HAP-1 (cell line): ENCODE measurements around the gene CNTN5.
"Not testable (repeated sequence)": the region's sequence is repeated elsewhere in the genome, so short reads cannot be mapped to it uniquely, and the experiment has no call there.

ENCODE experiments used
- DNase-seq, 2 experiments: peaks; one replicate each; pipeline ENCODE4 v3.0.0-alpha.2; 2016 to 2020; ENCODE audit warnings: low spot score in 2 of 2
- H3K27me3 ChIP-seq: fragments of 250-450 bp; sonication (Bioruptor Pico); 2 replicates; pipeline ENCODE4 v1.5.1; 2020; ENCODE audit warnings: low read depth, mild to moderate bottlenecking, moderate library complexity
- H3K36me3 ChIP-seq: fragments of 250-450 bp; sonication (Bioruptor Pico); replicated peaks from 2 replicates; pipeline ENCODE4 v1.5.1; 2020; ENCODE audit warnings: mild to moderate bottlenecking
- H3K4me1 ChIP-seq: fragments of 250-450 bp; sonication (Bioruptor Pico); 2 replicates; pipeline ENCODE4 v1.5.1; 2020; ENCODE audit warnings: mild to moderate bottlenecking
- H3K4me3 ChIP-seq: fragments of 250-450 bp; sonication (Bioruptor Pico); 2 replicates; pipeline ENCODE4 v1.5.1; 2020; ENCODE audit warnings: mild to moderate bottlenecking, moderate library complexity
- H3K9me3 ChIP-seq: fragments of 250-450 bp; sonication (Bioruptor Pico); 2 replicates; pipeline ENCODE4 v1.5.1; 2020; ENCODE audit warnings: mild to moderate bottlenecking, moderate library complexity
- in situ Hi-C: fragments of 300-500 bp; cut with MboI; formaldehyde crosslinking; loops from 3 replicates; pipeline ENCODE4 v1.14.3; 2020; ENCODE audit warnings: low sequenced_read_pairs, inconsistent platforms, mixed read lengths

Gene CNTN5

DNA sequence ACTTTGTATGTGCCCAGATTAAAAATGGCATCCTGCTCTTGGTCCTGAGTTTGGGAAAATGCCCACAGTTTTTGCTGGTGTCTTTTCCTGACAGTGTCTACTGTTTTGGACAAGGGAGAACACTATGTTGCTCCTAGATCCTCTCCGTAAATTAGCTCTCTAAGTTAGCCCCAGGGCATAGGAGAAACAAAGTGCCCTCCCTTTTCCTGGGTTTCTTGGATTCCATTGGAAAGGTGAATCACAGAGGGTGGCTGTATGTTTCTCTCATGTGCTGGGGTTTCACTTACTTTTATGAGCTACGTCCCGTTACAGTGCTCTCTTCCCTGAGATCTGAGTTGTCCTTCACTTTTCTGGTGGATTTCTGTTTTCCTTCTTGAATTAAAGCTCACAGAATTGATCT is 782.8 kb downstream of the CNTN5 start:
- H3K4me3 ChIP-seq: no peak overlapping the region
- H3K4me1 ChIP-seq: no peaks in the 10 kb centered on the region
- in situ Hi-C loops: no loop called here
- DNase-seq: no peak
- no peaks in the 10 kb centered on the region for H3K27me3 ChIP-seq
- H3K36me3 ChIP-seq: no peaks in the 10 kb centered on the region
- no peaks in the 10 kb centered on the region for H3K9me3 ChIP-seq

DNA sequence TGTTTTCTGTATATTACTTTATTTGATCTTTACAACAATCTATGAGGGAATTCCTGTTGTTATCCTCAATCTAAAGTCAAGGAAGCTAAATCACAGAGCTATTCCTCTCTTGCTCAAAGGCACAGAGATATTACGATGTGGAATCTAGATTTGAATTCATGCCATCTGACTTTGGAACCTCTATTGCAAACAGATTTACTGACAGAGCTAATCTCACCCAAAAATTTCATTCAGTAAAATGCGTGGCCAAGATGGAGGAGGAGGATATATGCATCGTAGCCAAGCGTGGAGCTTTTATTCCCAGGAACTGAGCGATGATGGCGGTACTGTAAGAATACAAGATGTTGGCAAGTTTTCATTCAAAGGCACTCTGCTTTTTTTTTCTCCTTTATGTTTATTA is 791.8 kb downstream of the CNTN5 start:
- no peaks in the 10 kb centered on the region for H3K27me3 ChIP-seq
- no peaks in the 10 kb centered on the region for H3K4me1 ChIP-seq
- in situ Hi-C loops: no loop called here
- no peaks in the 10 kb centered on the region for H3K36me3 ChIP-seq
- H3K4me3 ChIP-seq: no peak overlapping the region
- DNase-seq: no peak
- H3K9me3 ChIP-seq: no peaks in the 10 kb centered on the region

DNA sequence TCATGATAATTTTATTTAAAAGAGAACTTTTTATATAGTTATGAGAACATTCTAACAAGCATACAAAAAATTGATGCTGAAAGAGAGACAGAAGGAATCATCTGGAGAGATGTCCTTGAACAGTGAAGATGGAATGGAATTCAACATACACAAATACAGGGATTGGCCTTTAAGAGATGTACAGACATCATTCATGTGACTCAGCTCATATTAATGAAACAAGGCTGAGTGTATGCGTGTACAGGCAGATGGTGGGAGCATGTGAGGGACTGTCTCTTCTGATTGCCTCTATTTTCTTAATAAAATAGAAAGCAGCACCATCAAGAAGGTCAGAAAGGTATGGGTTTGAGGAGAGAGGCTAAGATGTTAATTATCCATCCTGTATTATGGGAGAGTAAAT is 793.3 kb downstream of the CNTN5 start:
- Histone ChIP-seq H3K9me3 (no peaks in the 10 kb centered on the region), H3K4me1 (no peaks in the 10 kb centered on the region), H3K4me3 (no peak overlapping the region), H3K36me3 (no peaks in the 10 kb centered on the region), H3K27me3 (no peaks in the 10 kb centered on the region)
- no peak for DNase-seq
- in situ Hi-C loops: no loop called here

GRCh38 chr11:99814738-99815137 is 794.0 kb downstream of the CNTN5 start:
- no peak for DNase-seq
- Histone ChIP-seq H3K36me3 (no peaks in the 10 kb centered on the region), H3K4me3 (no peak overlapping the region), H3K9me3 (no peaks in the 10 kb centered on the region), H3K27me3 (no peaks in the 10 kb centered on the region), H3K4me1 (no peaks in the 10 kb centered on the region)
- in situ Hi-C loops: no loop called here

- Histone ChIP-seq H3K27me3 (no peaks in the 10 kb centered on the region), H3K9me3 (no peaks in the 10 kb centered on the region), H3K4me1 (no peaks in the 10 kb centered on the region), H3K36me3 (no peaks in the 10 kb centered on the region), H3K4me3 (no peak overlapping the region)
- in situ Hi-C loops: no loop called here
- no peak for DNase-seq
These were observed 798.2 kb downstream of the CNTN5 start for GRCh38 chr11:99818991-99819390.

DNA sequence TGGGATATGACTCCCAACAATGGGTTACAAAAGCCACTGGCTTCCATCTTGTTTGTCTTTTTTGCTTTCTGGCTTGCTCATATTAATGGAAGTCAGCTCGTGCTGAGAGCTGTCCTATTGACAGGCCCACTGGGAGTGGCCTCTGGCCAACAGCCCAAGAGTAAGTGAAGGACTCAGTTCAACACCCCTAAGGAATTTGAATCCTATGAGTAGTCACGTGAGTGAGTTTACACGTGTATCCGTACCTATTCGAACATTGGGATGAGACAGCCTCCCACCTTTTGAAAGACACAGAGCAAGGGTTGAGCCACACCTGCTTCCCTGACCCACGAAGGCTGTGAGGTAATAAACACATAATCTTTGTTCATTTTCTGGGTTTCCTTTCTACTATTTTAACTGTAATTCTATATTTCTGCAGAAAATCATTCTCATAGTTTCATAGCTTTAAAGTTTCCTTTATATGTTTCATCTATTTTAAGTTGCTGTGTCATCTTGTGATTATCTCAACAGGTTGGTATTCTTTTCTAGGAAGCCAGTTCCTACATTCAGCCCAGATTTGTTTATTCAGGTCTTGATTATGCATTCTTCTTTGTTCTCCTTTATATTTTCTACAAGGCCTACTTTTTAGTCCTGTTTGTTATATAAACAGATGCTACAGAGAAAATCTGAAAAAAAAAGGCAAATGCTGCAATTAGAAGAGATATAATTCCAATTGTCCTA is 802.3 kb downstream of the CNTN5 start:
- no peaks in the 10 kb centered on the region for H3K4me1 ChIP-seq
- in situ Hi-C loops: no loop called here
- H3K36me3 ChIP-seq: no peaks in the 10 kb centered on the region
- DNase-seq: no peak
- H3K9me3 ChIP-seq: no peaks in the 10 kb centered on the region
- H3K27me3 ChIP-seq: no peaks in the 10 kb centered on the region
- H3K4me3 ChIP-seq: no peak overlapping the region

GRCh38 chr11:99836739-99837138 is 816.0 kb downstream of the CNTN5 start:
- H3K36me3 ChIP-seq, H3K9me3 ChIP-seq, H3K27me3 ChIP-seq, DNase-seq, H3K4me1 ChIP-seq, in situ Hi-C loops, H3K4me3 ChIP-seq: not testable (repeated sequence)

- no peak for DNase-seq
- in situ Hi-C loops: no loop called here
- Histone ChIP-seq H3K36me3 (no peaks in the 10 kb centered on the region), H3K9me3 (no peaks in the 10 kb centered on the region), H3K4me1 (no peaks in the 10 kb centered on the region), H3K27me3 (peaks cover 4% of the 10 kb centered on the region; the same call in 1 of the 2 replicates), H3K4me3 (no peak overlapping the region)
These were observed 821.1 kb downstream of the CNTN5 start for GRCh38 chr11:99841885-99842284.

DNA sequence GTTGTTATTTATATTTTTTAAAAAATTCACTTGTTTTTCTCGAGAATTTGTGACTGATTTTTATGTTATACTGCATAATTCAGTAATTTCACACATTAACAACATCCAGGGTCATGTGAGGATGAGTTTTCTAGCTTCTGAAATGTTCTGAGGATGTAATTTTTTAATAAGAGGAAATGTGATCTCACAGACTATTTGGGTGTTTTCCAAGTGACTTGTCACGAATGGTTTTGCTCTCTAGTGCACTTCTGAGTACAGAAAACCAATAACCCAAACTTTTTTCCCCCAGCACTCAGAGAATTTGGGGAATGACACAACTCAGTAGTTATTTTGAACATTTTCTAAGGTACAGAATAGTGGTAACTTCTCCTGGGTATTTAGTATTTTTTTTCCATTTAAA is 845.2 kb downstream of the CNTN5 start:
- DNase-seq: no peak
- no peak overlapping the region for H3K4me3 ChIP-seq
- no peaks in the 10 kb centered on the region for H3K36me3 ChIP-seq
- no peaks in the 10 kb centered on the region for H3K9me3 ChIP-seq
- in situ Hi-C loops: no loop called here
- no peaks in the 10 kb centered on the region for H3K27me3 ChIP-seq
- no peaks in the 10 kb centered on the region for H3K4me1 ChIP-seq

GRCh38 chr11:99881610-99882009 is 860.9 kb downstream of the CNTN5 start:
- Histone ChIP-seq H3K4me1 (no peaks in the 10 kb centered on the region), H3K36me3 (no peaks in the 10 kb centered on the region), H3K4me3 (no peak overlapping the region), H3K27me3 (no peaks in the 10 kb centered on the region), H3K9me3 (no peaks in the 10 kb centered on the region)
- in situ Hi-C loops: no loop called here
- no peak for DNase-seq

GRCh38 chr11:99884750-99885149 is 864.0 kb downstream of the CNTN5 start:
- H3K4me1 ChIP-seq: no peaks in the 10 kb centered on the region
- H3K36me3 ChIP-seq: no peaks in the 10 kb centered on the region
- in situ Hi-C loops: no loop called here
- no peak overlapping the region for H3K4me3 ChIP-seq
- H3K27me3 ChIP-seq: no peaks in the 10 kb centered on the region
- no peak for DNase-seq
- H3K9me3 ChIP-seq: no peaks in the 10 kb centered on the region

GRCh38 chr11:99887481-99887880 is 866.7 kb downstream of the CNTN5 start:
- in situ Hi-C loops: no loop called here
- no peaks in the 10 kb centered on the region for H3K36me3 ChIP-seq
- H3K4me1 ChIP-seq: no peaks in the 10 kb centered on the region
- H3K27me3 ChIP-seq: no peaks in the 10 kb centered on the region
- no peaks in the 10 kb centered on the region for H3K9me3 ChIP-seq
- no peak for DNase-seq
- no peak overlapping the region for H3K4me3 ChIP-seq

DNA sequence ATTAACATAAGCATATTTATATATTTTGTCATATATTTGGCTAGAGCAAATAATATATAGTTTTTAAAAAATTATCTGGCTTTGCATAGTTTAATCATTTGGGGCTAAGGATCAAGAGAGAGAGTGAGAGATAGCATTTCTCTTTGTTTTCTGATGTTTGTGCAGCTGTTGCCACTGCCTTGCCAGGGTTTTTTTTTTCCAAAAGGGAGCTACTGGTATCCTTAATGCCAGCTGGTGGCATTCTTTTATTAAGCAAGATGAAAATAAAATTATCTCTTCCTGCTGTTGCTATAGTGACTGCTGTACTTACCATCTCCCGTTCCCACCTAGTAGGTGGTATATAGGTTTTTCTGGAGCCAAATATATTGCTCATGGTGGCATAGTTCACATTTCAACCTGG is 873.1 kb downstream of the CNTN5 start:
- Histone ChIP-seq H3K4me3 (no peak overlapping the region), H3K36me3 (no peaks in the 10 kb centered on the region), H3K27me3 (no peaks in the 10 kb centered on the region), H3K9me3 (no peaks in the 10 kb centered on the region), H3K4me1 (no peaks in the 10 kb centered on the region)
- in situ Hi-C loops: no loop called here
- DNase-seq: no peak

DNA sequence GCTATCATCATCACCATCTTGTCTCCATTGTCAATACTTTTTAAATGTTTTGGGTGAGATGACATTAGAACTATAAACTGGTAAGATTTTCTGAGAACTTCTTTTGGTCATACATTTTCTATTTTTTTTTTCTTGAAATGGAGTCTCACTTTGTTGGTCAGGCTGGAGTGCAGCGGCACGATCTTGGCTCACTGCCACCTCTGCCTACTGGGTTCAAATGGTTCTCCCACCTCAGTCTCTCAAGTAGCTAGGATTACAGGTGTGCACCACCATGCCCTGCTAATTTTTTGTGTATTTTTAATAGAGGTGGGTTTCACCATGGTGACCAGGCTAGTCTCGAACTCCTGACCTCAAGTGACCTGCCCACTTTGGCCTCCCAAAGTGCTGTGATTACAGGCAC is 880.4 kb downstream of the CNTN5 start:
- in situ Hi-C loops: no loop called here
- no peaks in the 10 kb centered on the region for H3K36me3 ChIP-seq
- DNase-seq: no peak
- no peaks in the 10 kb centered on the region for H3K27me3 ChIP-seq
- no peaks in the 10 kb centered on the region for H3K4me1 ChIP-seq
- H3K9me3 ChIP-seq: no peaks in the 10 kb centered on the region
- no peak overlapping the region for H3K4me3 ChIP-seq

- DNase-seq: no peak
- Histone ChIP-seq H3K27me3 (no peaks in the 10 kb centered on the region), H3K36me3 (no peaks in the 10 kb centered on the region), H3K9me3 (no peaks in the 10 kb centered on the region), H3K4me3 (no peak overlapping the region), H3K4me1 (no peaks in the 10 kb centered on the region)
- in situ Hi-C loops: no loop called here
These were observed 890.4 kb downstream of the CNTN5 start for GRCh38 chr11:99911116-99911515.
